ENCODE results near the gene BNIP3.
A peak's percentile ranks its signal among the peaks of the same experiment; 100 is the strongest.

The BNIP3 gene

GRCh38 chr10:131981429-131982184 is at the start of gene BNIP3:
Gene BNIP3 (minus strand): TSS chr10:131981923. CDS start chr10:131981806, 117 bp downstream.
- peak; percentile 62 for DNase-seq

- DNase-seq, result no peak
These were observed 49.3 kb upstream of the BNIP3 start for GRCh38 chr10:132030898-132031463.

- no peak for DNase-seq
These were observed 47.0 kb upstream of the BNIP3 start for GRCh38 chr10:132028706-132029105.

GRCh38 chr10:132027423-132027983 is 45.8 kb upstream of the BNIP3 start:
- no peak for DNase-seq

GRCh38 chr10:132023092-132023811 is 41.5 kb upstream of the BNIP3 start:
- peak; percentile 90 for DNase-seq

GRCh38 chr10:132022241-132022640 is 40.5 kb upstream of the BNIP3 start:
- no peak for DNase-seq

- no peak for DNase-seq
These were observed 39.9 kb upstream of the BNIP3 start for GRCh38 chr10:132021504-132022143.

- DNase-seq, result no peak
These were observed 39.3 kb upstream of the BNIP3 start for GRCh38 chr10:132021046-132021445.

GRCh38 chr10:132020456-132020855 is 38.7 kb upstream of the BNIP3 start:
- no peak for DNase-seq

- no peak for DNase-seq
These were observed 37.6 kb upstream of the BNIP3 start for GRCh38 chr10:132019366-132019765.

- DNase-seq, result no peak
These were observed 36.7 kb upstream of the BNIP3 start for GRCh38 chr10:132018446-132018845.

- no peak for DNase-seq
These were observed 34.8 kb upstream of the BNIP3 start for GRCh38 chr10:132016514-132016913.

- DNase-seq, result no peak
These were observed 29.7 kb upstream of the BNIP3 start for GRCh38 chr10:132011445-132011844.

- DNase-seq, result no peak
These were observed 29.3 kb upstream of the BNIP3 start for GRCh38 chr10:132011024-132011423.

GRCh38 chr10:132010483-132010882 is 28.8 kb upstream of the BNIP3 start:
- no peak for DNase-seq

- DNase-seq, result no peak
These were observed 27.9 kb upstream of the BNIP3 start for GRCh38 chr10:132009575-132009974.

GRCh38 chr10:132007681-132008080 is 26.0 kb upstream of the BNIP3 start:
- DNase-seq, result no peak

- DNase-seq, result no peak
These were observed 25.2 kb upstream of the BNIP3 start for GRCh38 chr10:132006966-132007365.

GRCh38 chr10:132005147-132005546 is 23.4 kb upstream of the BNIP3 start:
- no peak for DNase-seq

GRCh38 chr10:132004052-132004451 is 22.3 kb upstream of the BNIP3 start:
- DNase-seq, result no peak

- no peak for DNase-seq
These were observed 21.7 kb upstream of the BNIP3 start for GRCh38 chr10:132003282-132003924.

GRCh38 chr10:132002004-132002403 is 20.3 kb upstream of the BNIP3 start:
- DNase-seq, result no peak

Measured in OCI-M1 (cell line).